T-helper 1 cell treated with Interleukin-12 subunit alpha and Interleukin-12 subunit beta and Interleukin-4 antibody, amounts not matched to agents 30 ng/mL and 1 ng/mL, for 36 hours (primary cell): ENCODE data around the gene SLC35B2. TPM values are rescaled to one million over a fixed set of nuclear protein-coding genes. Genes with fewer than 3 reads are reported as not detected.

Experiments used
- total RNA-seq: library from RNA; stranded (reverse); gene quantifications from 2 replicates; pipeline ENCODE4 v1.2.3, GENCODE V29; 2022

SLC35B2 gene
- total RNA-seq, 1 donor from 2014 or later, result 31.6 TPM

Other genes starting within 250 kb of the SLC35B2 start
- gene MRPL14, start 130.1 kb downstream of the SLC35B2 start, total RNA-seq, result 53.9 and 54.6 TPM in 2 replicates
- 13.8 and 14.5 TPM in 2 replicates for gene TMEM63B, start 130.0 kb downstream of the SLC35B2 start, total RNA-seq
- gene CAPN11, start 98.7 kb downstream of the SLC35B2 start, total RNA-seq, result not detected in 2 replicates
- gene MYMX, start 40.6 kb downstream of the SLC35B2 start, total RNA-seq, result not detected in 2 replicates
- 33.5 and 39.7 TPM in 2 replicates for gene SLC29A1, start 33.9 kb downstream of the SLC35B2 start, total RNA-seq
- gene HSP90AB1, start 10.4 kb downstream of the SLC35B2 start, total RNA-seq, result 762 and 772 TPM in 2 replicates
- 32.6 and 39.2 TPM in 2 replicates for gene NFKBIE, start 8.0 kb upstream of the SLC35B2 start, total RNA-seq
- gene TMEM151B, start 12.9 kb upstream of the SLC35B2 start, total RNA-seq, result not detected in 2 replicates
- gene AARS2, start 55.8 kb upstream of the SLC35B2 start, total RNA-seq, result 19.8 and 20.0 TPM in 2 replicates
- not detected in 2 replicates for gene SPATS1, start 85.1 kb upstream of the SLC35B2 start, total RNA-seq
- 24.1 and 26.6 TPM in 2 replicates for gene CDC5L, start 130.2 kb upstream of the SLC35B2 start, total RNA-seq